Peyer's patch (tissue), 4 donors: ENCODE results near the gene BIN1. TPM values are rescaled to one million over a fixed set of nuclear protein-coding genes. Genes with fewer than 3 reads are reported as not detected.

Source experiments
- DNase-seq, 3 donors: peaks; one replicate each; pipeline ENCODE4 v3.0.0-alpha.2; 2017 to 2019
- H3K27ac ChIP-seq, 4 donors: fragments of 200-600 bp; sonication (generic); one replicate each; pipeline ENCODE4 v1.5.1; 2016 to 2019
- H3K27me3 ChIP-seq, 2 donors: fragments of 200-600 bp; sonication (generic); one replicate each; pipeline ENCODE4 v1.5.1; 2019
- H3K36me3 ChIP-seq, 3 donors: fragments of 200-600 bp; sonication (generic); one replicate each; pipeline ENCODE4 v1.5.1; 2016 to 2019
- H3K4me1 ChIP-seq, 4 donors: fragments of 200-600 bp; sonication (generic); one replicate each; pipeline ENCODE4 v1.5.1; 2016 to 2019
- H3K4me3 ChIP-seq, 4 donors: fragments of 200-600 bp; sonication (generic); 1 replicate in 3 of 4; 2 replicates in 1 of 4; pipeline ENCODE4 v1.5.1; 2016 to 2019; ENCODE audit warnings: mild to moderate bottlenecking in 1 of 4
- H3K9me3 ChIP-seq, 4 donors: fragments of 200-600 bp; sonication (generic); one replicate each; pipeline ENCODE4 v1.5.1; 2016 to 2019; ENCODE audit warnings: mild to moderate bottlenecking in 1 of 4
- POLR2A ChIP-seq, 2 donors: fragments of 450-650 bp; IDR thresholded peaks; one replicate each; pipeline ENCODE4 v1.5.1; 2017; ENCODE audit warnings: antibody characterized with exemption in 2 of 2, mild to moderate bottlenecking in 2 of 2, moderate library complexity in 2 of 2
- total RNA-seq, 4 donors: library from RNA; depleted of rRNA; stranded (reverse); fragments of >200 nt; gene quantifications; one replicate each; pipeline ENCODE4 v1.1.0, GENCODE V29; 2016
- TF ChIP-seq, protein P1 (sequence below), 6 experiments: fragments of 450-650 bp in 4 of 6; fragments of 200-600 bp in 2 of 6; sonication (generic) in 1 of 6; IDR thresholded peaks; one replicate each; pipeline ENCODE4 v1.5.1; 2017 to 2019; ENCODE audit warnings: antibody characterized with exemption in 6 of 6, mild to moderate bottlenecking in 3 of 6, moderate library complexity in 1 of 6

The BIN1 gene
- total RNA-seq, 4 donors from 2014 or later, result 22.2 to 81.7 (median 47.2) TPM

GRCh38 chr2:127087791-127088495, 19.0 kb downstream of the BIN1 start:
- Histone ChIP-seq H3K27me3 (no peaks in the 10 kb centered on the region), H3K9me3 (no peaks in the 10 kb centered on the region), H3K4me3 (no peak overlapping the region), H3K27ac (peak overlapping the region; percentile 42 to 69 (median 64)), H3K4me1 (peaks cover 5 to 50% (median 17%) of the 10 kb centered on the region in 4 donors), H3K36me3 (no peaks in the 10 kb centered on the region)
- no peak for DNase-seq
- no peak for TF ChIP-seq POLR2A (IDR thresholded peaks at IDR 0.05)
- TF ChIP-seq, protein P1, sequence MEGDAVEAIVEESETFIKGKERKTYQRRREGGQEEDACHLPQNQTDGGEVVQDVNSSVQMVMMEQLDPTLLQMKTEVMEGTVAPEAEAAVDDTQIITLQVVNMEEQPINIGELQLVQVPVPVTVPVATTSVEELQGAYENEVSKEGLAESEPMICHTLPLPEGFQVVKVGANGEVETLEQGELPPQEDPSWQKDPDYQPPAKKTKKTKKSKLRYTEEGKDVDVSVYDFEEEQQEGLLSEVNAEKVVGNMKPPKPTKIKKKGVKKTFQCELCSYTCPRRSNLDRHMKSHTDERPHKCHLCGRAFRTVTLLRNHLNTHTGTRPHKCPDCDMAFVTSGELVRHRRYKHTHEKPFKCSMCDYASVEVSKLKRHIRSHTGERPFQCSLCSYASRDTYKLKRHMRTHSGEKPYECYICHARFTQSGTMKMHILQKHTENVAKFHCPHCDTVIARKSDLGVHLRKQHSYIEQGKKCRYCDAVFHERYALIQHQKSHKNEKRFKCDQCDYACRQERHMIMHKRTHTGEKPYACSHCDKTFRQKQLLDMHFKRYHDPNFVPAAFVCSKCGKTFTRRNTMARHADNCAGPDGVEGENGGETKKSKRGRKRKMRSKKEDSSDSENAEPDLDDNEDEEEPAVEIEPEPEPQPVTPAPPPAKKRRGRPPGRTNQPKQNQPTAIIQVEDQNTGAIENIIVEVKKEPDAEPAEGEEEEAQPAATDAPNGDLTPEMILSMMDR (IDR thresholded peaks at IDR 0.05), result no peak

DNA sequence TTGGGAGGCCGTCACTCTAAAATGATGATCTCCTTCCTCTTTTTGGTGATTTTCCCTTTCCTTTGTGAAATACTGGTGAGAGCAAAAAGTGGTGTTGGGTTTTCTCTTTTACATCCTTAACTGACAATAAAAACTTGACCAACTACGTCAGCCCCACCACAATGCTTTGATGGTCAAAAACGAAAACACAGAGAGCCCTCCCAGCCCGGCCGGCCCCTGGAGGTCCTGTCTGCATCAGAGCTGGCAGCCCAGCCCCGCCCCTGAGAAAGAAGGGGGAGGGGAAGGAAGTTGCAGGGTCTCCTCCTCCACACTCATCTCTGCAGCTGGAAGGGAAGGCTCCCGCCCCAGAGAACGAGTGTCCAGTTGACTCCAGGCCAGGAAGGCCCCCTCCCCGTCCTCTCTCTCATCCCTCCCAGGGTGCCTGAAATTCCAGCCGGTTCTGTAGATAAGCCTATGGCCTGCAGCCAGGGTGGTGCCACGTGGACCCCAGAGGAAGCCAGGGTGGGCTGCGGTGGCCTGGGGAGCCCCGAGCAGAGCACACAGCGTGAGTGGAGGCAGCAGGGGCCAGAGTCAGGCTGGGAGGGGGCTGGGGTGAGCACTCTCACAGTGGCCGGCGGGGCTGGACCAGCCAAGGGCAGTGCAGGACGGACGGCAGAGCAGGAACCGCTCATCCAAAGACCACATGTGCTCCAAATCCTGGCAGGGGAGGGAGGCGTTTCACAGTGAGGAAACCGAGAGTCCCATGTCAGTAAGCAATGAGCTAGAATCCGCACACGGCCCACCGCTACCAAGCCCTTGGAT, 19.8 kb downstream of the BIN1 start:
- DNase-seq, result peak in 2 of 3 donors; percentile 52 to 82
- Histone ChIP-seq H3K4me1 (peaks cover 5 to 56% (median 20%) of the 10 kb centered on the region in 4 donors), H3K27me3 (no peaks in the 10 kb centered on the region), H3K27ac (peak overlapping the region; percentile 42 to 69 (median 64)), H3K4me3 (peak overlapping the region in 3 of 4 donors; percentile 2 to 18 (median 12)), H3K9me3 (no peaks in the 10 kb centered on the region), H3K36me3 (no peaks in the 10 kb centered on the region)
- no peak for TF ChIP-seq POLR2A (IDR thresholded peaks at IDR 0.05)
- TF ChIP-seq, protein P1 (IDR thresholded peaks at IDR 0.05), result no peak

- H3K27ac ChIP-seq, result peak overlapping the region; percentile 72 to 79 (median 76)
- DNase-seq, result peak in 1 of 3 donors; percentile 46
- no peak overlapping the region for H3K4me3 ChIP-seq
Observed at GRCh38 chr2:127085317-127085681, 21.7 kb downstream of the BIN1 start.

GRCh38 chr2:127084611-127085316, 22.2 kb downstream of the BIN1 start:
- no peak for TF ChIP-seq POLR2A (IDR thresholded peaks at IDR 0.05)
- TF ChIP-seq, protein P1 (IDR thresholded peaks at IDR 0.05), result no peak
- H3K27ac ChIP-seq, result peak overlapping the region; percentile 72 to 79 (median 76)
- H3K4me3 ChIP-seq, result no peak overlapping the region
- no peaks in the 10 kb centered on the region for H3K27me3 ChIP-seq
- no peaks in the 10 kb centered on the region for H3K36me3 ChIP-seq
- H3K9me3 ChIP-seq, result no peaks in the 10 kb centered on the region
- peaks cover 5 to 80% (median 36%) of the 10 kb centered on the region in 4 donors for H3K4me1 ChIP-seq
- DNase-seq, result peak in 1 of 3 donors; percentile 65

More at GRCh38 chr2:127085317-127085681, 21.7 kb downstream of the BIN1 start:
- H3K4me1 ChIP-seq, result peaks cover 5 to 75% (median 31%) of the 10 kb centered on the region in 4 donors
- no peaks in the 10 kb centered on the region for H3K36me3 ChIP-seq
- H3K9me3 ChIP-seq, result no peaks in the 10 kb centered on the region
- no peaks in the 10 kb centered on the region for H3K27me3 ChIP-seq
- TF ChIP-seq, protein P1 (IDR thresholded peaks at IDR 0.05), result no peak
- no peak for TF ChIP-seq POLR2A (IDR thresholded peaks at IDR 0.05)

DNA sequence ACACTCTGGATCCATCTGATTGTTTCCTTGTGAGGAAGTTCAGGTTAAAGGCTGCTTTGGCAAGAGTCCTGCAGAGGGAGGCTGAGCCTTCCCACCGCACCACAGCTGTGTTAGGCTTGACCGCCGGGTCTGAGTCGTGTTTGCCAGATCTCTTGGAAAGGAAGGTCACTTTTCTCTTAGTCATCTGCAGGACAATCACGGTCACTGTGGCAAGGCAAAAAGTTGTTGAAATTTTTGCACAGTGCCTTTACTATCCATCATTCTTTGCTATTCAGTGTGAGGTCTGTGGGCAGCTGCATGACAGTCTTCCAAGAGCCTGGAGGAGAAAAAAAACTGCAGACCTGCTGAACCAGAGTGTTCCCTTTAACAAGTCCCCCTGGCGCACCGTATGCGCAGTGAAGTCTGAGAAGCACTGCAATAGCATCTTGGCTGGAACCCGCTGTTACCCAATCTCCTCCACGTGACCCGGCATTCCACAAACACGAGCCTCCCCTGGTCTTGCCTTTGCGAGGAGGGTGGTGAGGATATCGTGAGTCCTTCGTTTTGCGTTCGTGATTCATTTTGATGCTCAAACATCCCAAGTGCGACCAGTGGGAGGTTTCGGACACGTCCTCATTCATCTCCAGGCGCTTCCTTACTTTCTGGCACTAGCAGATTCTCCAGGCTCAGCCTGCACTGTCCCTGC, 23.0 kb downstream of the BIN1 start:
- H3K27ac ChIP-seq, result peak overlapping the region; percentile 72 to 79 (median 76)
- peak in 2 of 3 donors; percentile 59 to 86 for DNase-seq
- no peak overlapping the region for H3K4me3 ChIP-seq
- H3K27me3 ChIP-seq, result no peaks in the 10 kb centered on the region
- TF ChIP-seq POLR2A (IDR thresholded peaks at IDR 0.05), result no peak
- TF ChIP-seq, protein P1 (IDR thresholded peaks at IDR 0.05), result no peak
- H3K9me3 ChIP-seq, result no peaks in the 10 kb centered on the region
- H3K4me1 ChIP-seq, result peaks cover 5 to 88% (median 38%) of the 10 kb centered on the region in 4 donors
- H3K36me3 ChIP-seq, result no peaks in the 10 kb centered on the region
